Thyroid gland (tissue), 4 donors: ENCODE measurements around the gene GAK.

Experiments used
- CTCF ChIP-seq, 6 experiments: fragments of 200-600 bp in 3 of 6; fragments of 450-650 bp in 3 of 6; sonication (generic) in 3 of 6; IDR thresholded peaks; one replicate each; pipeline ENCODE4 v1.5.1; 2016 to 2019; ENCODE audit warnings: antibody characterized with exemption in 6 of 6, mild to moderate bottlenecking in 2 of 6, inconsistent platforms in 1 of 6, moderate library complexity in 1 of 6
- POLR2A ChIP-seq, 2 donors: fragments of 450-650 bp; IDR thresholded peaks; one replicate each; pipeline ENCODE4 v1.6.1; 2017; ENCODE audit warnings: antibody characterized with exemption in 2 of 2, mild to moderate bottlenecking in 2 of 2, moderate library complexity in 1 of 2

DNA sequence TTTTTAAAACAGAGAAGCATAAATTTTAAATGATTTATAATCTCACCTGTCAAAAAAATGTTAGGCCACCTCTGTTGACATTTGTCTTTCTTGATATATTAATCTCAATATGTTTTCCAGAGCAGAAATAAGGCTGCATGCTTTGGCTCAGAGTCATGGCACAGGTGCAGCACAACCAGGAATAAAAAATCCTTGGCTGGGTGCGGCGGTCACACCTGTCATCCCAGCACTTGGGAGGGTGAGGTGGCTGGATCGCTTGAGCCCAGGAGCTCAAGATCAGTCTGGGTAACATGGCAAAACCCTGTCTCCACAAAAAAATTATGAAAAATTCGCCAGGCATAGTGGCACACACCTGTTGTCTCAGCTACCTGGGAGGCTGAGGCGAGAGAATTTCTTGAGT lies 124.3 kb downstream of the GAK start:
- TF ChIP-seq CTCF (IDR thresholded peaks at IDR 0.05): no peak
- no peak for TF ChIP-seq POLR2A (IDR thresholded peaks at IDR 0.05)
